H9 (cell line): ENCODE data around the gene KCNIP1. TPM values are rescaled to one million over a fixed set of nuclear protein-coding genes. Genes with fewer than 3 reads are reported as not detected.
A peak's percentile ranks its signal among the peaks of the same experiment; 100 is the strongest.

Experiments
- DNase-seq: peaks from one replicate; pipeline ENCODE4 v3.0.0-alpha.2; 2017
- H2AFZ ChIP-seq: one replicate; pipeline ENCODE4 v1.6.1; 2013; ENCODE audit warnings: mild to moderate bottlenecking, low read length, control low read depth, moderate library complexity
- H2AK5ac ChIP-seq: 2 replicates; pipeline ENCODE4 v1.6.1; 2013; ENCODE audit warnings: low read length, control low read depth, mixed read lengths; ENCODE audit not compliant: insufficient read length
- H2BK120ac ChIP-seq: one replicate; pipeline ENCODE4 v1.6.1; 2013; ENCODE audit warnings: low read depth, mild to moderate bottlenecking, low read length, control low read depth, inconsistent platforms; ENCODE audit not compliant: poor library complexity, severe bottlenecking
- H2BK12ac ChIP-seq: 2 replicates; pipeline ENCODE4 v1.6.1; 2013; ENCODE audit warnings: low read length, control low read depth, mixed read lengths, low read depth; ENCODE audit not compliant: insufficient read length
- H2BK15ac ChIP-seq: 2 replicates; pipeline ENCODE4 v1.6.1; 2013; ENCODE audit warnings: low read depth, low read length, control low read depth
- H2BK20ac ChIP-seq: one replicate; pipeline ENCODE4 v1.6.1; 2013; ENCODE audit warnings: low read depth, mild to moderate bottlenecking, low read length, control low read depth, inconsistent platforms; ENCODE audit not compliant: poor library complexity, severe bottlenecking
- H2BK5ac ChIP-seq: 2 replicates; pipeline ENCODE4 v1.6.1; 2013; ENCODE audit warnings: low read length, control low read depth, mixed read lengths; ENCODE audit not compliant: insufficient read length
- H3K14ac ChIP-seq: 2 replicates; pipeline ENCODE4 v1.6.1; 2013; ENCODE audit warnings: low read length, control low read depth; ENCODE audit not compliant: insufficient read depth
- H3K18ac ChIP-seq: 2 replicates; pipeline ENCODE4 v1.6.1; 2013; ENCODE audit warnings: low read depth, mild to moderate bottlenecking, mixed read lengths, low read length, control low read depth; ENCODE audit not compliant: insufficient read length
- H3K23ac ChIP-seq: 2 replicates; pipeline ENCODE4 v1.6.1; 2013; ENCODE audit warnings: low read length, control low read depth, mixed read lengths, low read depth; ENCODE audit not compliant: insufficient read length
- H3K23me2 ChIP-seq: 2 replicates; pipeline ENCODE4 v1.6.1; 2013; ENCODE audit warnings: low read depth, mild to moderate bottlenecking, mixed read lengths, low read length, control low read depth; ENCODE audit not compliant: insufficient read length, poor library complexity, severe bottlenecking
- H3K27ac ChIP-seq: 2 replicates; pipeline ENCODE4 v1.5.1; 2013; ENCODE audit warnings: low read length, control low read depth, mixed read lengths, low read depth; ENCODE audit not compliant: insufficient read length
- H3K27me3 ChIP-seq: 2 replicates; pipeline ENCODE4 v1.6.1; 2013; ENCODE audit warnings: low read length, control low read depth, inconsistent platforms; ENCODE audit not compliant: insufficient read depth
- H3K4ac ChIP-seq: 2 replicates; pipeline ENCODE4 v1.6.1; 2013; ENCODE audit warnings: low read depth, mild to moderate bottlenecking, control low read depth, inconsistent platforms, low read length, moderate library complexity
- H3K4me1 ChIP-seq: 2 replicates; pipeline ENCODE4 v1.6.1; 2013; ENCODE audit warnings: low read length, control low read depth, inconsistent platforms; ENCODE audit not compliant: insufficient read depth
- H3K4me2 ChIP-seq: 2 replicates; pipeline ENCODE4 v1.6.1; 2013; ENCODE audit warnings: low read length, control low read depth, mixed read lengths; ENCODE audit not compliant: insufficient read length, insufficient read depth
- H3K56ac ChIP-seq: 2 replicates; pipeline ENCODE4 v1.6.1; 2013; ENCODE audit warnings: low read depth, mild to moderate bottlenecking, mixed read lengths, low read length, control low read depth; ENCODE audit not compliant: insufficient read length
- H3K79me1 ChIP-seq: 2 replicates; pipeline ENCODE4 v1.6.1; 2013; ENCODE audit warnings: low read depth, mild to moderate bottlenecking, moderate library complexity, low read length, control low read depth, inconsistent platforms; ENCODE audit not compliant: insufficient read depth, poor library complexity, severe bottlenecking
- H3K79me2 ChIP-seq: 2 replicates; pipeline ENCODE4 v1.6.1; 2013; ENCODE audit warnings: low read length, control low read depth, inconsistent platforms; ENCODE audit not compliant: insufficient read depth
- H3K9ac ChIP-seq: 2 replicates; pipeline ENCODE4 v1.6.1; 2013; ENCODE audit warnings: low read length, control low read depth, mixed read lengths; ENCODE audit not compliant: insufficient read length; ENCODE audit errors: extremely low read depth
- H3K9me3 ChIP-seq: one replicate; pipeline ENCODE4 v1.6.1; 2013; ENCODE audit warnings: low read depth, low read length, inconsistent platforms; ENCODE audit not compliant: control insufficient read depth
- H3T11ph ChIP-seq: one replicate; pipeline ENCODE4 v1.6.1; 2013; ENCODE audit warnings: mild to moderate bottlenecking, low read length, control low read depth, inconsistent platforms
- H4K20me1 ChIP-seq: one replicate; pipeline ENCODE4 v1.6.1; 2013; ENCODE audit not compliant: control insufficient read depth, insufficient read length, insufficient read depth
- H4K5ac ChIP-seq: 2 replicates; pipeline ENCODE4 v1.6.1; 2013; ENCODE audit warnings: low read depth, mild to moderate bottlenecking, mixed read lengths, low read length, control low read depth; ENCODE audit not compliant: insufficient read length
- H4K8ac ChIP-seq: replicated peaks from 2 replicates; pipeline ENCODE4 v1.6.1; 2013; ENCODE audit warnings: low read length, control low read depth, mixed read lengths, low read depth; ENCODE audit not compliant: insufficient read length
- H4K91ac ChIP-seq: 2 replicates; pipeline ENCODE4 v1.6.1; 2013; ENCODE audit warnings: low read depth, mild to moderate bottlenecking, moderate library complexity, mixed read lengths, low read length, control low read depth; ENCODE audit not compliant: insufficient read length
- H3K27ac Mint-ChIP-seq, 3 experiments: 2 replicates in 2 of 3; 3 replicates in 1 of 3; pipeline ENCODE4 v1.8.0; 2020 to 2021; ENCODE audit warnings: mixed read lengths in 3 of 3, mild to moderate bottlenecking in 1 of 3, moderate library complexity in 1 of 3
- H3K27me3 Mint-ChIP-seq: 2 replicates; pipeline ENCODE4 v1.8.0; 2021; ENCODE audit warnings: low read depth, mild to moderate bottlenecking, moderate library complexity, mixed read lengths
- H3K36me3 Mint-ChIP-seq, 3 experiments: 2 replicates in 2 of 3; 3 replicates in 1 of 3; pipeline ENCODE4 v1.8.0; 2020 to 2021; ENCODE audit warnings: low read depth in 3 of 3, mixed read lengths in 3 of 3; ENCODE audit not compliant: insufficient read depth in 1 of 3
- H3K4me1 Mint-ChIP-seq, 2 experiments: 2 replicates each; pipeline ENCODE4 v1.8.0; 2020; ENCODE audit warnings: mixed read lengths in 2 of 2
- H3K4me3 Mint-ChIP-seq, 2 experiments: 2 replicates in 1 of 2; 3 replicates in 1 of 2; pipeline ENCODE4 v1.8.0; 2020 to 2021; ENCODE audit warnings: mild to moderate bottlenecking in 2 of 2, mixed read lengths in 2 of 2, moderate library complexity in 1 of 2
- H3K9me3 Mint-ChIP-seq, 2 experiments: 2 replicates in 1 of 2; 3 replicates in 1 of 2; pipeline ENCODE4 v1.8.0; 2020; ENCODE audit warnings: mild to moderate bottlenecking in 2 of 2, mixed read lengths in 2 of 2, moderate library complexity in 1 of 2
- WGBS: extraction: QIAGEN DNeasy Blood & Tissue Kit; methylation state at CpG from one replicate; pipeline ENCODE4 v1.1.7; 2013; ENCODE audit warnings: missing lambda C conversion rate, low lambda C conversion rate, mixed read lengths; ENCODE audit not compliant: insufficient read length; ENCODE audit errors: extremely low coverage; 5-methylcytosine and 5-hydroxymethylcytosine counted together
- total RNA-seq: library from RNA; stranded (reverse); gene quantifications from 2 replicates; pipeline ENCODE4 v1.2.1, GENCODE V29; 2021
- TF ChIP-seq, protein P1 (sequence below): fragments of 200-600 bp; sonication (generic); conservative IDR thresholded peaks from 3 replicates; pipeline ENCODE4 v1.8.0; 2021; ENCODE audit warnings: antibody characterized with exemption, mild to moderate bottlenecking

The KCNIP1 gene
- total RNA-seq, 1 experiment from 2014 or later = 0.63 TPM

DNA sequence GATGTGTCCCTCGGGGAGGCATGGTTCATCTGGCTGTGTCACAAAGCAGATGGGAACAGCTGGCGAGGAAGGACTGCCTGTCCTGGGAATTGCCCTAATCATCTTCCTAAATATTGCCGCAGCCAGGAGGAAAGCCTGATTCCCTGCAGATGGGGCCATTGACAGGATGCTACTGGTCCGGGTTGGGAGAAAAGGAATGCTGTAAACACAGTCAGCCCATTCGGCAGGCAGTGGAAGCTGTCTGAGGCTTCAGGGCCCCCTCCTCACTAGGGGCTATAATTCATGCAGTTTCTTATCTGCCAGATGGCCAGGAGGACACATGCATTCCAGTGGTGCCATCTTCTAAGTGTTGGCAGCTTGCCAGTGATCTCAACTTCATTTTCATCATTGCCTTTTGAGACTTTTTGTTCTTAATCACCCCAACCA is 110.3 kb downstream of the KCNIP1 start:
- Histone ChIP-seq H3K18ac (no peak overlapping the region), H3K4me1 (peaks cover 19% of the 10 kb centered on the region), H3K79me2 (no peaks in the 10 kb centered on the region), H3K27me3 (no peaks in the 10 kb centered on the region; the same call in 1 of the 2 replicates), H3K4me2 (no peak overlapping the region), H2BK12ac (no peak overlapping the region), H3K9ac (no peak overlapping the region), H2BK5ac (no peak overlapping the region), H3K56ac (no peak overlapping the region), H2BK15ac (no peak overlapping the region), H4K91ac (no peak overlapping the region), H4K20me1 (no peaks in the 10 kb centered on the region), H2AK5ac (no peak overlapping the region), H3K14ac (no peak overlapping the region), H2AFZ (no peak overlapping the region), H4K5ac (no peak overlapping the region), H3K79me1 (no peaks in the 10 kb centered on the region), H2BK20ac (no peak overlapping the region), H3K23ac (no peak overlapping the region), H4K8ac (no peak overlapping the region), H2BK120ac (no peak overlapping the region), H3K9me3 (no peaks in the 10 kb centered on the region), H3K4ac (no peak overlapping the region), H3T11ph (no peak overlapping the region), H3K23me2 (no peaks in the 10 kb centered on the region), H3K27ac (no peak overlapping the region)
- DNase-seq = no peak
- TF ChIP-seq, protein P1, sequence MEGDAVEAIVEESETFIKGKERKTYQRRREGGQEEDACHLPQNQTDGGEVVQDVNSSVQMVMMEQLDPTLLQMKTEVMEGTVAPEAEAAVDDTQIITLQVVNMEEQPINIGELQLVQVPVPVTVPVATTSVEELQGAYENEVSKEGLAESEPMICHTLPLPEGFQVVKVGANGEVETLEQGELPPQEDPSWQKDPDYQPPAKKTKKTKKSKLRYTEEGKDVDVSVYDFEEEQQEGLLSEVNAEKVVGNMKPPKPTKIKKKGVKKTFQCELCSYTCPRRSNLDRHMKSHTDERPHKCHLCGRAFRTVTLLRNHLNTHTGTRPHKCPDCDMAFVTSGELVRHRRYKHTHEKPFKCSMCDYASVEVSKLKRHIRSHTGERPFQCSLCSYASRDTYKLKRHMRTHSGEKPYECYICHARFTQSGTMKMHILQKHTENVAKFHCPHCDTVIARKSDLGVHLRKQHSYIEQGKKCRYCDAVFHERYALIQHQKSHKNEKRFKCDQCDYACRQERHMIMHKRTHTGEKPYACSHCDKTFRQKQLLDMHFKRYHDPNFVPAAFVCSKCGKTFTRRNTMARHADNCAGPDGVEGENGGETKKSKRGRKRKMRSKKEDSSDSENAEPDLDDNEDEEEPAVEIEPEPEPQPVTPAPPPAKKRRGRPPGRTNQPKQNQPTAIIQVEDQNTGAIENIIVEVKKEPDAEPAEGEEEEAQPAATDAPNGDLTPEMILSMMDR = no peak
- Mint-ChIP-seq H3K27ac (peak overlapping the region in 1 of 3 experiments; percentile 22; a peak in 1 of 7 replicates), H3K4me3 (peak overlapping the region in 1 of 2 experiments; percentile 28; a peak in 1 of 5 replicates), H3K9me3 (no peaks in the 10 kb centered on the region), H3K36me3 (no peaks in the 10 kb centered on the region), H3K4me1 (peaks cover 47 to 52% of the 10 kb centered on the region in 2 experiments), H3K27me3 (peaks cover 17% of the 10 kb centered on the region)
- WGBS = no CpG with 5 or more reads among the region's 5 CpGs
